Measurements from ENCODE around the gene PARP16.

The PARP16 gene

GRCh38 chr15:65318870-65319356 lies 32.2 kb upstream of the PARP16 start:
- H3K4me3 ChIP-seq (ENCODE audit: low read length), result no peak overlapping the region
- DNase-seq (ENCODE audit: low read depth, low spot score), result peak; percentile 60

GRCh38 chr15:65312400-65312916 lies 25.8 kb upstream of the PARP16 start:
- no peak overlapping the region for H3K4me3 ChIP-seq (ENCODE audit: low read length)
- DNase-seq (ENCODE audit: low read depth, low spot score), result no peak

GRCh38 chr15:65311760-65312159 lies 25.1 kb upstream of the PARP16 start:
- DNase-seq (ENCODE audit: low read depth, low spot score), result no peak
- no peak overlapping the region for H3K4me3 ChIP-seq (ENCODE audit: low read length)

GRCh38 chr15:65310431-65311137 lies 23.9 kb upstream of the PARP16 start:
- no peak for DNase-seq (ENCODE audit: low read depth, low spot score)
- no peak overlapping the region for H3K4me3 ChIP-seq (ENCODE audit: low read length)

- no peak for DNase-seq (ENCODE audit: low read depth, low spot score)
These were observed 23.3 kb upstream of the PARP16 start for GRCh38 chr15:65309882-65310418.

GRCh38 chr15:65307978-65308377 lies 21.3 kb upstream of the PARP16 start:
- DNase-seq (ENCODE audit: low read depth, low spot score), result no peak
- H3K4me3 ChIP-seq (ENCODE audit: low read length), result no peak overlapping the region

More at GRCh38 chr15:65309882-65310418, 23.3 kb upstream of the PARP16 start:
- no peak overlapping the region for H3K4me3 ChIP-seq (ENCODE audit: low read length)

- no peak overlapping the region for H3K4me3 ChIP-seq (ENCODE audit: low read length)
- no peak for DNase-seq (ENCODE audit: low read depth, low spot score)
These were observed 19.9 kb upstream of the PARP16 start for GRCh38 chr15:65306551-65306950.

GRCh38 chr15:65305776-65306175 lies 19.1 kb upstream of the PARP16 start:
- H3K4me3 ChIP-seq (ENCODE audit: low read length), result no peak overlapping the region
- no peak for DNase-seq (ENCODE audit: low read depth, low spot score)

- peak overlapping the region; percentile 5; the same call in 1 of the 2 replicates for H3K4me3 ChIP-seq (ENCODE audit: low read length)
- no peak for DNase-seq (ENCODE audit: low read depth, low spot score)
These were observed 18.6 kb upstream of the PARP16 start for GRCh38 chr15:65305150-65305758.

GRCh38 chr15:65304381-65305149 lies 17.9 kb upstream of the PARP16 start, which contains the start of gene RNU5B-1:
Gene RNU5B-1 (plus strand): TSS chr15:65304677.
- DNase-seq (ENCODE audit: low read depth, low spot score), result peak; percentile 98
- peak within 1 kb of the TSS; percentile 46 for H3K4me3 ChIP-seq (ENCODE audit: low read length)

- peak; percentile 17 for DNase-seq (ENCODE audit: low read depth, low spot score)
- H3K4me3 ChIP-seq (ENCODE audit: low read length), result peak overlapping the region; percentile 46
These were observed 17.2 kb upstream of the PARP16 start for GRCh38 chr15:65303687-65304380.

GRCh38 chr15:65302061-65302460 lies 15.4 kb upstream of the PARP16 start:
- H3K4me3 ChIP-seq (ENCODE audit: low read length), result no peak overlapping the region
- DNase-seq (ENCODE audit: low read depth, low spot score), result no peak

GRCh38 chr15:65300924-65301441 lies 14.3 kb upstream of the PARP16 start:
- H3K4me3 ChIP-seq (ENCODE audit: low read length), result no peak overlapping the region
- no peak for DNase-seq (ENCODE audit: low read depth, low spot score)

- no peak overlapping the region for H3K4me3 ChIP-seq (ENCODE audit: low read length)
- DNase-seq (ENCODE audit: low read depth, low spot score), result no peak
These were observed 12.0 kb upstream of the PARP16 start for GRCh38 chr15:65298731-65299130.

GRCh38 chr15:65292938-65293518 lies 6.3 kb upstream of the PARP16 start:
- H3K4me3 ChIP-seq (ENCODE audit: low read length), result no peak overlapping the region
- no peak for DNase-seq (ENCODE audit: low read depth, low spot score)

- H3K4me3 ChIP-seq (ENCODE audit: low read length), result no peak overlapping the region
- DNase-seq (ENCODE audit: low read depth, low spot score), result no peak
These were observed 3.5 kb upstream of the PARP16 start for GRCh38 chr15:65290228-65290627.

- no peak overlapping the region for H3K4me3 ChIP-seq (ENCODE audit: low read length)
- DNase-seq (ENCODE audit: low read depth, low spot score), result no peak
These were observed 2.7 kb upstream of the PARP16 start for GRCh38 chr15:65289261-65289854.

GRCh38 chr15:65287520-65287855 lies 805 bp upstream of the PARP16 start:
- DNase-seq (ENCODE audit: low read depth, low spot score), result no peak
- H3K4me3 ChIP-seq (ENCODE audit: low read length), result peak overlapping the region; percentile 52
